Esophagus muscularis mucosa (tissue), 3 donors: ENCODE measurements around the gene SUV39H1.

Source experiments
- POLR2A ChIP-seq: fragments of 450-650 bp; IDR thresholded peaks from one replicate; pipeline ENCODE4 v1.6.1; 2017; ENCODE audit warnings: antibody characterized with exemption, moderate library complexity, mild to moderate bottlenecking, low read depth
- POLR2AphosphoS5 ChIP-seq, 2 donors: sonication (generic); formaldehyde crosslinking; IDR thresholded peaks; one replicate each; pipeline ENCODE4 v1.6.1; 2017; ENCODE audit warnings: antibody characterized with exemption in 2 of 2
- TF ChIP-seq, protein P1 (sequence below), 3 experiments: fragments of 200-600 bp in 2 of 3; fragments of 450-650 bp in 1 of 3; sonication (generic) in 2 of 3; IDR thresholded peaks; one replicate each; pipeline ENCODE4 v1.5.1; 2017 to 2019; ENCODE audit warnings: antibody characterized with exemption in 3 of 3, mild to moderate bottlenecking in 2 of 3, moderate library complexity in 1 of 3

DNA sequence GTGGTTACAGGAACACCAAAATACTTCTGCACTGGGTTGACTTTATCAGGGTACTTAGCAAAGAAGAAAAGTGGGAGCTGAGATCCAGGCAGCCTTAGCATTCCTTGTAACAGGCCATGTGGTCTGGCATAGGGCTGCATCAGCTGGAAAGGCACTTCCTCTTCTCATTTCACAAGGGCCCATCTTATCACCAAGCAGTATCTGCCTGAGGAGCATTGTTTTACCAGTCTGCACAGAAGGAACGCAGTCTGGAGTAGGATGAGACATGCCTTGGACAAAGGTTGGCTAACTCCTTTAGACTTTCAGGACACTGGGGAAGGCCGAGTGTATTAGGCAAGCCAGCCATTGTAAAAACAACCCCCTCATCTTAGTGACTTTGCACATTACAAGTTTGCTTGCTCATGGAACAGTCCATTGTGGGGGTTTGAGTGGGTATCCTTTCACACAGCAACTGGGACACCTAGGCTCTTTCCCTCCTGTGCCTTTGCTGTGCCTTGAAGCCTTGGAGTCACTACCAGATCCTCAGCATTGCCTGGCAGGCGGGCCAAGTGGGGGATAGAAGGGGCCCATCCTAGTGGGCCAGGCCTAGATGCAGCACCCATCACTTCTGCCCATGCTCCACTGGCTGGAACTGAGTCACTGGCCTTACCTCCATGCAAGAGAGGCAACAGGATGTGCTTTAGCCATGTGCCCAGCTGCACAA, 4.6 kb downstream of the SUV39H1 start:
- no peak for TF ChIP-seq POLR2AphosphoS5 (IDR thresholded peaks at IDR 0.05)
- no peak for TF ChIP-seq POLR2A
- TF ChIP-seq, protein P1, sequence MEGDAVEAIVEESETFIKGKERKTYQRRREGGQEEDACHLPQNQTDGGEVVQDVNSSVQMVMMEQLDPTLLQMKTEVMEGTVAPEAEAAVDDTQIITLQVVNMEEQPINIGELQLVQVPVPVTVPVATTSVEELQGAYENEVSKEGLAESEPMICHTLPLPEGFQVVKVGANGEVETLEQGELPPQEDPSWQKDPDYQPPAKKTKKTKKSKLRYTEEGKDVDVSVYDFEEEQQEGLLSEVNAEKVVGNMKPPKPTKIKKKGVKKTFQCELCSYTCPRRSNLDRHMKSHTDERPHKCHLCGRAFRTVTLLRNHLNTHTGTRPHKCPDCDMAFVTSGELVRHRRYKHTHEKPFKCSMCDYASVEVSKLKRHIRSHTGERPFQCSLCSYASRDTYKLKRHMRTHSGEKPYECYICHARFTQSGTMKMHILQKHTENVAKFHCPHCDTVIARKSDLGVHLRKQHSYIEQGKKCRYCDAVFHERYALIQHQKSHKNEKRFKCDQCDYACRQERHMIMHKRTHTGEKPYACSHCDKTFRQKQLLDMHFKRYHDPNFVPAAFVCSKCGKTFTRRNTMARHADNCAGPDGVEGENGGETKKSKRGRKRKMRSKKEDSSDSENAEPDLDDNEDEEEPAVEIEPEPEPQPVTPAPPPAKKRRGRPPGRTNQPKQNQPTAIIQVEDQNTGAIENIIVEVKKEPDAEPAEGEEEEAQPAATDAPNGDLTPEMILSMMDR (IDR thresholded peaks at IDR 0.05): no peak
